Measurements from ENCODE around the gene PRR36.

PRR36 gene

DNA sequence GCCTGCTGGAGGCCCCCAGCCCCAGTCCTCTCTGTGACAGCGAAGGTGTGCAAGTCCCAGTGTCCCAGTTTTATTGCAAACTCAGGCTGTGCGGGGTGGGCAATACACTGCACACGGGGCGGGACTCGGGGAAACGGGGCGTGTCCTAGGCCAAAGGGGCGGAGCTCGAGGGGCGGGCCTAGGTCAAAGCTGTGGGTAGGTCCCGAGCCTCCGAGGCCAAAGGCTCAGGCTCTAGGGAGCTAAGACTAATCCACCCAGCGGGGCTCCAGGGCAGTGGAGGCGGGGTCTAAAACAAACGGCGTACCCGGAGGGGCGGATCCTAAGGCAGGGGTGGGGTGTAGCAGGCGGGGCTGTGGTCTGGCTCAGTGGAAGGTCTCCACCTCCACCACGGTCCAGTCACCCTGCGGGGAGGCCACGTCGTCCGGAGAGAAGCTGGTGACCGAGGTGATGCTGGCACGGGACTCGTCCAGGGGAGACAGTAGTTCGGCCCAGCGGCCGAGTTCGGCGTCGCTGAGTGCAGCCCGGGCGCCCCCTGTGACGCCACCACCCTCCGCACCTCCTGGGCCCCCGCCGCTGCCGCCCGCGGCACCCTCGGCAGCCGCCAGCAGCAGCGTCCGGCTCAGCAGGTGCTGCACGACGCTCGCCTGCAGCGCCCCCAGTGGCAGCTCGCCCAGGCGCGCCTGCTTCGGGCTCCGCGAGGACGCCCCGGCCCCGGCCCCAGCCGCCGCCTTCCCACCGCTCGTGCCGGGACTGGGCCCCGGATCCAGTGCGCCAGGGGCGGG, 5.3 kb downstream of the PRR36 start:
- TF ChIP-seq, protein P1, sequence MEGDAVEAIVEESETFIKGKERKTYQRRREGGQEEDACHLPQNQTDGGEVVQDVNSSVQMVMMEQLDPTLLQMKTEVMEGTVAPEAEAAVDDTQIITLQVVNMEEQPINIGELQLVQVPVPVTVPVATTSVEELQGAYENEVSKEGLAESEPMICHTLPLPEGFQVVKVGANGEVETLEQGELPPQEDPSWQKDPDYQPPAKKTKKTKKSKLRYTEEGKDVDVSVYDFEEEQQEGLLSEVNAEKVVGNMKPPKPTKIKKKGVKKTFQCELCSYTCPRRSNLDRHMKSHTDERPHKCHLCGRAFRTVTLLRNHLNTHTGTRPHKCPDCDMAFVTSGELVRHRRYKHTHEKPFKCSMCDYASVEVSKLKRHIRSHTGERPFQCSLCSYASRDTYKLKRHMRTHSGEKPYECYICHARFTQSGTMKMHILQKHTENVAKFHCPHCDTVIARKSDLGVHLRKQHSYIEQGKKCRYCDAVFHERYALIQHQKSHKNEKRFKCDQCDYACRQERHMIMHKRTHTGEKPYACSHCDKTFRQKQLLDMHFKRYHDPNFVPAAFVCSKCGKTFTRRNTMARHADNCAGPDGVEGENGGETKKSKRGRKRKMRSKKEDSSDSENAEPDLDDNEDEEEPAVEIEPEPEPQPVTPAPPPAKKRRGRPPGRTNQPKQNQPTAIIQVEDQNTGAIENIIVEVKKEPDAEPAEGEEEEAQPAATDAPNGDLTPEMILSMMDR (IDR thresholded peaks at IDR 0.05) = peak; percentile 75 to 81
- peak; percentile 33 to 79 for DNase-seq
- H3K4me3 ChIP-seq = peak overlapping the region; percentile 38 to 54
- H3K27ac ChIP-seq = peak overlapping the region; percentile 29 to 35
- H3K4me1 ChIP-seq = peaks cover 0 to 54% (median 38%) of the 10 kb centered on the region in 4 donors
- H3K9me3 ChIP-seq = no peaks in the 10 kb centered on the region
- H3K36me3 ChIP-seq = peaks cover 0 to 5% (median 2%) of the 10 kb centered on the region in 3 donors
- H3K27me3 ChIP-seq = peaks cover 0 to 51% of the 10 kb centered on the region in 2 donors
- intact Hi-C loops (cut with DNase I; ENCODE audit: low total_unique reads) = no loop called here

DNA sequence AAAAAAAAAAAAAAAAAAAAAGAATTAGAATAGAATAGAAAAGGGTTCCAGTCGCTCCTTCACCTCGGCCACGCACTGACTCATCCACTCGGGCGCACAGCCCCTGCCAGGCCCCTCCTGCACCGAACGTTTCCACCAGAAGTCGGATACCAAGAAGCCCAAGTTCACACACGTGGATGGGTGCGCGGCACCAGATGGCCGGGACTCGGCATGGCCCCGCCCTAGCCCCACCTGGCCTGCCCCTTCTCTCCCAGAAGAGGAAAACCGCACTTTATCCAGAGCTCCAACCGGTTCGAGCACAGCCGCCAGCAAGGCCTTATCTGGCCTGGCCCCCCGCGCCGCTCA, 5.9 kb downstream of the PRR36 start:
- no peak overlapping the region for H3K27ac ChIP-seq
- no peak overlapping the region for H3K4me3 ChIP-seq
- DNase-seq = no peak
- H3K36me3 ChIP-seq = peaks cover 0 to 10% (median 8%) of the 10 kb centered on the region in 3 donors
- TF ChIP-seq, protein P1 (IDR thresholded peaks at IDR 0.05) = no peak
- intact Hi-C loops (cut with DNase I; ENCODE audit: low total_unique reads) = no loop called here
- peaks cover 0 to 48% (median 33%) of the 10 kb centered on the region in 4 donors for H3K4me1 ChIP-seq
- H3K27me3 ChIP-seq = peaks cover 0 to 47% of the 10 kb centered on the region in 2 donors
- H3K9me3 ChIP-seq = no peaks in the 10 kb centered on the region

DNA sequence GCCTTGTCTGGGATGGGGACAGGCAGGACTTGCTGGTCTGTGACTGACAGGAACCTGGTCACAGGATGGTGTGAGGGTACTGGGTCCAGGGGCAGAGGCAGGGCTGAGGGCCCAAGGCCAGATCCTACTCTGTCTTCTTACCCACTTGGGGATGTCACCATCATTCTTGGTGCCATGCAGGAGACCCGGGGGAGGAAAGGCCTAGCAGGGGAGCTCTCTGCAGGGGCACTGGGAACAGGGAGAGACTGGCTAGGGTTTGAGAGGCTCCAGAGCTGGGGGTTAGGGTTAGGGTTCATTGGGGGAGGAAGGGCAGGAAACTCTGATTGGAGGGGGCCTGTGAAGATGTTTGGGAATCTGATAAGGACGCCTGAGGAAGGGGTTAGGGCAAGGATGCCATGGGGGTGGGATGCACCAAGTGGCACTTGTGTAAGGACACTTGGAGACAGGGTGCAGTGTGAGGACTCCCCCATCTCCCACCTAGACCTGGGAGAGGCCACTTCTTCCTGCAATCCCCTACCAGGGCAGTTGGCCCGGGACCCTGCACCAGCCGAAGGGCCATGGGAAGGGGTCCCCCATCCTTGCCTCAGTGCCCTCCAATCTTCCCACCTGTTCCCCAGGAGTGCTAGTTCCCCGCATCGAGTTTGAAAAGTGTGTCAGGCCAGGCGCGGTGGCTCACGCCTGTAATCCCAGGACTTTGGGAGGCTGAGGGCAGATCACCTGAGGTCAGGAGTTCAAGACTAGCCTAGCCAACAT, 6.9 kb downstream of the PRR36 start:
- intact Hi-C loops (cut with DNase I; ENCODE audit: low total_unique reads) = no loop called here
- Histone ChIP-seq H3K4me3 (no peak overlapping the region), H3K27me3 (peaks cover 0 to 39% of the 10 kb centered on the region in 2 donors), H3K9me3 (no peaks in the 10 kb centered on the region), H3K36me3 (peaks cover 0 to 15% (median 13%) of the 10 kb centered on the region in 3 donors), H3K4me1 (peaks cover 0 to 40% (median 32%) of the 10 kb centered on the region in 4 donors), H3K27ac (no peak overlapping the region)
- no peak for DNase-seq
- TF ChIP-seq, protein P1 (IDR thresholded peaks at IDR 0.05) = no peak

DNA sequence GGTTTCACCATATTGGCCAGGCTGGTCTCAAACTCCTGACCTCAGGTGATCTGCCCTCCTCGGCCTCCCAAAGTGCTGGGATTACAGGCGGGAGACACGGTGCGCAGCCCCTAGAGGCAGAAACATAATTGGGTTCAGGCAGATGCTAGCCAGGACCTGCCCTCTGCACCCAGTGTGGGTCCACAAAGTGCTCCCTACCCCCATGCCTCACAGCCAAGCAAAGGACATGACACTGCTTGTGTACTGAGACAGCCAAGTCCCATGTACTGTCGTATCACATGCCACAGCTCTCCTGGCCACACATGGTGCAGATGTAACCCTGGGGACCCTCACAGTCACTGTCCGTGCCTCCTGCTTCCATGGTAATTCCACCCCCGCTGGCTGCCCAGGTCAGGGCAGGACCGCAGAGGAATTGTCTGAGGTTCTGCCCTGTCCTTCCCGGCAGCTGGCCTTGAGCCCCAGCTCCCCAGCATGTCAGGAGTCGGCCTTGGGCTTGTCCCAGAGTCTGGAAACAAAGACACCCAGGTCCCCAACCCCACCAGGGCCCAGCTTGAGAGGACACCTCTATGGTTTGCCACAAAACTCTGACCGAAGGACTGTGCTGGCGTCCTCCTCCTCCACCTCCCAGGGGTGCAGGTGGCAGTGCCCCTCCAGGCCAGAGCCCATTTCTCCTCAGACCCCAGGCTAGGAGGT, 7.6 kb downstream of the PRR36 start:
- Histone ChIP-seq H3K4me3 (no peak overlapping the region), H3K36me3 (peaks cover 0 to 20% (median 13%) of the 10 kb centered on the region in 3 donors), H3K4me1 (peaks cover 0 to 40% (median 28%) of the 10 kb centered on the region in 4 donors), H3K9me3 (no peaks in the 10 kb centered on the region), H3K27ac (no peak overlapping the region), H3K27me3 (peaks cover 0 to 41% of the 10 kb centered on the region in 2 donors)
- DNase-seq = no peak
- TF ChIP-seq, protein P1 (IDR thresholded peaks at IDR 0.05) = no peak
- intact Hi-C loops (cut with DNase I; ENCODE audit: low total_unique reads) = no loop called here

DNA sequence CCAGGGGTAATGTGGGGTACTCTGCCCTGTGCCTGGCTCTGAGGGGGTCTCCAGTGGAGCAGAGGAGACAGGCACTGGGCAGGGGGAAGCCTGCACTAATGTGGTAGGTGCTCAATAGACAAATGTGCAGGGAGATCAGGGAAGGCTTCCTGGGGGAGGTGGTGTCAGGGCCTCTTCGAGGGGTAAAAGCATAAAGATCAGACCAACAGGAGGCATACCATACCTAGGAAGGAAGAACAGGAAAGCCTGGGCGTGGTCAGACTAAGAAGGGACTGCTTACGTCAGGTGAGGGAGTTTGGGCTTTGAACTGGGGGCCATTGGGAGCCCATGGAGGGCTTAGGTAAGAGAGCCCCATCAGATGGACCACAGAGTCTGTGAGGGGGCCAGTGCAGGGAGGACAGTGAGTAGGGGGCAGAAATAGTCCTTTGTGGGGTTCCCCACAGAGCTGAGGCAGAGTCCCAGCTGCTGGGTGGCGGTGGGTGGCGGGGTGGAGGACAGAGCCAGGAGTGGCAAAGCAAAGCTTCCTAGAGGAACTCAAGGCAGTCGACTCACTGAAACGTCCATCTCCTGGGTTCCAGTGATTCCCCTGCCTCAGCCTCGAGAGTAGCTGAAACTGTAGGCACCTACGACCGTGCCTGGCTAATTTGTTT, 8.8 kb downstream of the PRR36 start:
- H3K9me3 ChIP-seq = no peaks in the 10 kb centered on the region
- no peak for DNase-seq
- H3K4me1 ChIP-seq = peaks cover 0 to 32% (median 23%) of the 10 kb centered on the region in 4 donors
- peaks cover 0 to 31% (median 13%) of the 10 kb centered on the region in 3 donors for H3K36me3 ChIP-seq
- intact Hi-C loops (cut with DNase I; ENCODE audit: low total_unique reads) = no loop called here
- TF ChIP-seq, protein P1 (IDR thresholded peaks at IDR 0.05) = no peak
- no peak overlapping the region for H3K27ac ChIP-seq
- no peak overlapping the region for H3K4me3 ChIP-seq
- H3K27me3 ChIP-seq = peaks cover 0 to 51% of the 10 kb centered on the region in 2 donors
